HepG2 (cell line): ENCODE results near the gene TCAF1. TPM values are rescaled to one million over a fixed set of nuclear protein-coding genes. Genes with fewer than 3 reads are reported as not detected.

Source experiments
- ATF1 ChIP-seq: IDR thresholded peaks from 2 replicates; pipeline ENCODE4 v1.6.1; 2016; ENCODE audit warnings: mild to moderate bottlenecking, control low read depth
- CBFB ChIP-seq: sonication (generic); formaldehyde crosslinking; IDR thresholded peaks from 2 replicates; pipeline ENCODE4 v1.4.0; 2020; ENCODE audit warnings: missing genetic modification reagents
- CENPX ChIP-seq: sonication (generic); formaldehyde crosslinking; IDR thresholded peaks from 2 replicates; pipeline ENCODE4 v1.9.0; 2021; ENCODE audit warnings: mild to moderate bottlenecking, missing genetic modification reagents, moderate library complexity
- IRF9 ChIP-seq: sonication (generic); formaldehyde crosslinking; IDR thresholded peaks from 2 replicates; pipeline ENCODE4 v1.8.0; 2022; ENCODE audit warnings: missing genetic modification reagents, mild to moderate bottlenecking, borderline replicate concordance
- JARID2 ChIP-seq: sonication (generic); formaldehyde crosslinking; IDR thresholded peaks from 2 replicates; pipeline ENCODE4 v1.8.1; 2023; ENCODE audit warnings: missing genetic modification reagents, inconsistent platforms; ENCODE audit not compliant: insufficient replicate concordance
- PCBP1 ChIP-seq: fragments of 200-400 bp; formaldehyde crosslinking; IDR thresholded peaks from 2 replicates; pipeline ENCODE4 v1.6.1; 2017; ENCODE audit warnings: mild to moderate bottlenecking, low read depth, low read length, borderline replicate concordance
- RXRB ChIP-seq: IDR thresholded peaks from 2 replicates; pipeline ENCODE4 v1.6.1; 2016; ENCODE audit warnings: borderline replicate concordance, missing genetic modification reagents, missing compliant biosample characterization
- TFDP2 ChIP-seq: sonication (generic); formaldehyde crosslinking; IDR thresholded peaks from 2 replicates; pipeline ENCODE4 v1.4.0; 2020; ENCODE audit warnings: missing genetic modification reagents
- THYN1 ChIP-seq: sonication (generic); formaldehyde crosslinking; IDR thresholded peaks from 2 replicates; pipeline ENCODE4 v1.8.1; 2023; ENCODE audit warnings: low read depth, mild to moderate bottlenecking, moderate library complexity, missing genetic modification reagents, borderline replicate concordance
- YEATS4 ChIP-seq: sonication (generic); formaldehyde crosslinking; IDR thresholded peaks from 2 replicates; pipeline ENCODE4 v1.4.0; 2020; ENCODE audit warnings: missing genetic modification reagents, borderline replicate concordance
- ZHX2 ChIP-seq, 2 experiments: sonication (generic) in 1 of 2; formaldehyde crosslinking in 1 of 2; IDR thresholded peaks; 2 replicates each; pipeline versions ENCODE4 v1.6.1 to v1.9.0; 2014 to 2022; ENCODE audit warnings: antibody characterized with exemption in 1 of 2, borderline replicate concordance in 1 of 2, inconsistent platforms in 1 of 2, low read depth in 1 of 2, missing genetic modification reagents in 1 of 2
- ZNF124 ChIP-seq: sonication (generic); formaldehyde crosslinking; IDR thresholded peaks from 2 replicates; pipeline ENCODE4 v1.4.0; 2020; ENCODE audit warnings: missing genetic modification reagents
- ZNF207 ChIP-seq: fragments of 450-650 bp; IDR thresholded peaks from 2 replicates; pipeline ENCODE4 v1.6.1; 2016; ENCODE audit warnings: antibody characterized with exemption, borderline replicate concordance
- ZNF607 ChIP-seq: sonication (generic); formaldehyde crosslinking; IDR thresholded peaks from 2 replicates; pipeline ENCODE4 v1.5.1; 2020; ENCODE audit warnings: missing genetic modification reagents, mild to moderate bottlenecking, borderline replicate concordance
- polyA plus RNA-seq, 8 experiments: library from polyadenylated mRNA; depleted of rRNA in 3 of 8; stranded (reverse) in 7 of 8; unstranded in 1 of 8; fragments of >200 nt; fragmentation: Illumina TruSeq in 4 of 8; extraction: Trizol in 4 of 8; gene quantifications; 2 replicates each; pipeline versions ENCODE4 v1.2.1 to v1.2.3, GENCODE V29; 2011 to 2016; ENCODE audit warnings: low read depth in 4 of 8, missing spikeins in 1 of 8, mixed read lengths in 1 of 8; ENCODE audit not compliant: insufficient read depth in 1 of 8
- total RNA-seq, 5 experiments: library from RNA; depleted of rRNA; stranded (reverse); fragments of >200 nt; fragmentation: Illumina TruSeq; extraction: Trizol; gene quantifications; 2 replicates each; pipeline ENCODE4 v1.2.3, GENCODE V29; 2016; ENCODE audit warnings: low read depth in 1 of 5
- TF ChIP-seq, protein P1 (sequence below): sonication (generic); formaldehyde crosslinking; IDR thresholded peaks from 2 replicates; pipeline ENCODE4 v1.4.0; 2020; ENCODE audit warnings: missing genetic modification reagents, borderline replicate concordance
- TF ChIP-seq, protein P2 (sequence below): sonication (generic); formaldehyde crosslinking; IDR thresholded peaks from 2 replicates; pipeline ENCODE4 v1.4.0; 2020; ENCODE audit warnings: missing genetic modification reagents, borderline replicate concordance

TCAF1 gene
- total and polyA plus RNA-seq, 2 of the 13 experiments (the other 11 are each of a cell fraction or from before 2014, with no cell fraction given), result 36.2 to 101 TPM

GRCh38 chr7:143900230-143900766 is 1.7 kb downstream of the TCAF1 start (continued):
- peak; percentile 98 for TF ChIP-seq RXRB
- no peak for TF ChIP-seq ATF1 (CRISPR knock-in tag)
- no peak for TF ChIP-seq ZNF207
- no peak for TF ChIP-seq ZNF607 (CRISPR knock-in tag)
- TF ChIP-seq THYN1 (CRISPR knock-in tag), result no peak
- no peak; the same call in 1 of the 2 replicates for TF ChIP-seq YEATS4 (CRISPR knock-in tag)
- peak; percentile 38; the same call in 1 of the 2 replicates for TF ChIP-seq ZHX2 (IDR thresholded peaks at IDR 0.05; ENCODE audit: low read depth)
- TF ChIP-seq ZHX2 (CRISPR knock-in tag; IDR thresholded peaks at IDR 0.05; ENCODE audit: borderline replicate concordance), result no peak
- TF ChIP-seq CENPX (CRISPR knock-in tag), result no peak
- TF ChIP-seq, protein P1, sequence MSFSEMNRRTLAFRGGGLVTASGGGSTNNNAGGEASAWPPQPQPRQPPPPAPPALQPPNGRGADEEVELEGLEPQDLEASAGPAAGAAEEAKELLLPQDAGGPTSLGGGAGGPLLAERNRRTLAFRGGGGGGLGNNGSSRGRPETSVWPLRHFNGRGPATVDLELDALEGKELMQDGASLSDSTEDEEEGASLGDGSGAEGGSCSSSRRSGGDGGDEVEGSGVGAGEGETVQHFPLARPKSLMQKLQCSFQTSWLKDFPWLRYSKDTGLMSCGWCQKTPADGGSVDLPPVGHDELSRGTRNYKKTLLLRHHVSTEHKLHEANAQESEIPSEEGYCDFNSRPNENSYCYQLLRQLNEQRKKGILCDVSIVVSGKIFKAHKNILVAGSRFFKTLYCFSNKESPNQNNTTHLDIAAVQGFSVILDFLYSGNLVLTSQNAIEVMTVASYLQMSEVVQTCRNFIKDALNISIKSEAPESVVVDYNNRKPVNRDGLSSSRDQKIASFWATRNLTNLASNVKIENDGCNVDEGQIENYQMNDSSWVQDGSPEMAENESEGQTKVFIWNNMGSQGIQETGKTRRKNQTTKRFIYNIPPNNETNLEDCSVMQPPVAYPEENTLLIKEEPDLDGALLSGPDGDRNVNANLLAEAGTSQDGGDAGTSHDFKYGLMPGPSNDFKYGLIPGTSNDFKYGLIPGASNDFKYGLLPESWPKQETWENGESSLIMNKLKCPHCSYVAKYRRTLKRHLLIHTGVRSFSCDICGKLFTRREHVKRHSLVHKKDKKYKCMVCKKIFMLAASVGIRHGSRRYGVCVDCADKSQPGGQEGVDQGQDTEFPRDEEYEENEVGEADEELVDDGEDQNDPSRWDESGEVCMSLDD (CRISPR knock-in tag), result no peak
- no peak for TF ChIP-seq PCBP1
- TF ChIP-seq CBFB (CRISPR knock-in tag), result no peak
- no peak for TF ChIP-seq ZNF124 (CRISPR knock-in tag)
- TF ChIP-seq IRF9 (CRISPR knock-in tag), result no peak
- TF ChIP-seq, protein P2, sequence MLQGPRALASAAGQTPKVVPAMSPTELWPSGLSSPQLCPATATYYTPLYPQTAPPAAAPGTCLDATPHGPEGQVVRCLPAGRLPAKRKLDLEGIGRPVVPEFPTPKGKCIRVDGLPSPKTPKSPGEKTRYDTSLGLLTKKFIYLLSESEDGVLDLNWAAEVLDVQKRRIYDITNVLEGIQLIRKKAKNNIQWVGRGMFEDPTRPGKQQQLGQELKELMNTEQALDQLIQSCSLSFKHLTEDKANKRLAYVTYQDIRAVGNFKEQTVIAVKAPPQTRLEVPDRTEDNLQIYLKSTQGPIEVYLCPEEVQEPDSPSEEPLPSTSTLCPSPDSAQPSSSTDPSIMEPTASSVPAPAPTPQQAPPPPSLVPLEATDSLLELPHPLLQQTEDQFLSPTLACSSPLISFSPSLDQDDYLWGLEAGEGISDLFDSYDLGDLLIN, result no peak
- no peak for TF ChIP-seq JARID2
- TF ChIP-seq TFDP2 (CRISPR knock-in tag), result peak; percentile 45
